ENCODE results near the gene CD99L2.
A peak's percentile ranks its signal among the peaks of the same experiment; 100 is the strongest.

Gene CD99L2

DNA sequence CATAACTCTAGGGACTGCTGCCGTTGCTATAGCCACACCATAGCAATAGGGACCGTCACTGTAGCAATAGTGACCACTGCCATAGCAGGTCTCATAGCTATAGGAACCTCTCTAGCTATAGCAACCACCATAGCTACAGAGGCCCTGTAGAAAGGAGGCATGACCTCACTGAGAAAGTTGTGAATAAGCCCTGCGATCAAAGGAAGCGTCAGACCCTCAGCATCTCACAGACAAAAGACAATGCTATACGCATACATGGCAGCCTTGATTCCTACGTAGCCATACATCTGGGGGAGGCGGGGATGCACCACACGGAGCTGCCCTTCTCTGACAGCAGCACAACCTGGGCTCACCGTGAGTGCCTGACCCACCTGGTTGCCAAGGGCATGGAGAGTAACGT, 116.8 kb downstream of the CD99L2 start:
- no peak for DNase-seq (ENCODE audit: low spot score)

DNA sequence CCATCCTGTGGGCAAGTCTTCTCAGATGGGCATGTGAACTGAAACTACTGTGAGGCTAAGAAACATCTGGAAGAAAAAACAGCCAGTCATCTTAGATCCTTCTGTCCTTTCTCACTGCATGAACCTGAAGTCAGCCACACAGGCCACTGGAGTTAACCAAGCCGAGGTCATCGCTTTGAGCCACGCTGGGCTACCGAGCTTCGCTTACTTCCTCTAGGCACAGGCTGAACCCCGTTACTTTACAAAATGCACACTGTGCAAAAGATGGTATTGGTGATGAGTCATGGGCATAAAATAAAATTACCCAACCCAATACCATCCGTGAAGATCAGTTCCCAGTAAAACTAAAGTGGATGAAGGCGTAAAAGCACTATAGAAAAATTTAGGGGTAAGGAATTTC, 119.1 kb downstream of the CD99L2 start:
- DNase-seq (ENCODE audit: low spot score): no peak

DNA sequence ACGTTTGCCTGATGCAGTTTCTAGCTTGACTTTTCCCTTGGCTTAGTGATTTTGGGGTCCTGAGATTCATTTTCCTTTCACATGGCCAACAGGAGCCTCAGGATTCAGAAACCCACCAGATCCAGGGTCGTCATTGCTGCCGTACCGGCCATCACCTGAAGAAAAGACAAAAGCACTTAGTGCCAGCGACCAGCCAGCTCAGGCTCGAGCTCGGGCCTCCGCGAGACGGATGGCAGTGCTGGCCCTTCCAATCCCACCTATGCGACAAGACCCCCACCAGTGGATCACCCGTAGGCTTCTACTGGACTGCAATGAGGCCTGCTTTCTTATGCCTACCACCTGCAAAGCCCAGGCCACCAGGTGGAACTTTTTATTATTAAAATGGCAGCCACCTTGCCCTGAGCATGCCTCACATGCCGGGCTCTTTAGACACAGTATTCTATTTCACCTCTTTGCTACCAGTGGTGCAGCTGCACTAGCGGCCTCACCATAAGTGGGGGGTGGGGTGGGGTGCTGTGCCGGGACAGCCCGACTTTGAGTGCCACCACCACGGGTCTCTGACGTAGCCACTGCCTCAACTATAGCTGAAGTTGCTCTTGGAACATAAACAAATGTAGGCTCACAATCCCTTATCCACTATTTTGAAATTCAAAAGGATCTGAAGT, 121.0 kb downstream of the CD99L2 start:
- DNase-seq (ENCODE audit: low spot score): no peak

DNA sequence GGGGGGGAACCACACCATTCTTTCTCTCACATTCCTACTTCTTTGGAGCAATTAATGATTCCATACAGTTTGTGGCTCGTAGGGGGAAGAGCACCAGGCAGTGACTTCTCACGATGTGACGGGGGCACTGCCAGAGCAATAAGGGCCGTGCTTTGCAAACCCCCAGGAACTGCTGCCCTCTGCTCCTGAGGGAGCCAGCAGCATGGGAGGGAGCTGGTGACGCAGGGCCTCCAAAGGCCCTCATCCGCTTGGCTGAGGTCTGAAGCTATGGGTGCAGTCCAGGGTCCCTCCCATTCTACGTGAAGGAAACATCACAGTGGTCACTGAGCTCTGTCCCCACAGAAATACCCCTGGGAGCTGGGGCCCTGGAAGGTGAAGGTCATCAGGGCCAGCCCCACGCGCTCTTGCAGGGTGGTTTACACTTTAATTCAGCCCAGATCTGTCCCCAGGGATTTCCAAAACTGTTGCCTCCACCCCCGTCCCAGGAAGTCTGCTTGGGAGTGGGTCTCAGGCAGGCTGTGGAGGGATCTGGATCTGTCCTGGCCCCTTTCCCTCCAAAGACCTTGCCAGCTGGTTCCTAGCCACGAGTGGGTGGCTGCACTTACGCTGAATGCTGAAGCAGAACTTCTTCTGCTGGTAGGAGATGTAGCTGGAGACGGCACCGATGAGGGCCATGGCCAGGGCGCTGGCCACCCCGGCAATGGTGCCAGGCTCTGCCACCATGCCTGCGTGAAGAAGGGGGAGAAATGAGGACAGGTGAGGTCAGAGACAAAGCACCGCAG, 122.7 kb downstream of the CD99L2 start:
- no peak for DNase-seq (ENCODE audit: low spot score)

DNA sequence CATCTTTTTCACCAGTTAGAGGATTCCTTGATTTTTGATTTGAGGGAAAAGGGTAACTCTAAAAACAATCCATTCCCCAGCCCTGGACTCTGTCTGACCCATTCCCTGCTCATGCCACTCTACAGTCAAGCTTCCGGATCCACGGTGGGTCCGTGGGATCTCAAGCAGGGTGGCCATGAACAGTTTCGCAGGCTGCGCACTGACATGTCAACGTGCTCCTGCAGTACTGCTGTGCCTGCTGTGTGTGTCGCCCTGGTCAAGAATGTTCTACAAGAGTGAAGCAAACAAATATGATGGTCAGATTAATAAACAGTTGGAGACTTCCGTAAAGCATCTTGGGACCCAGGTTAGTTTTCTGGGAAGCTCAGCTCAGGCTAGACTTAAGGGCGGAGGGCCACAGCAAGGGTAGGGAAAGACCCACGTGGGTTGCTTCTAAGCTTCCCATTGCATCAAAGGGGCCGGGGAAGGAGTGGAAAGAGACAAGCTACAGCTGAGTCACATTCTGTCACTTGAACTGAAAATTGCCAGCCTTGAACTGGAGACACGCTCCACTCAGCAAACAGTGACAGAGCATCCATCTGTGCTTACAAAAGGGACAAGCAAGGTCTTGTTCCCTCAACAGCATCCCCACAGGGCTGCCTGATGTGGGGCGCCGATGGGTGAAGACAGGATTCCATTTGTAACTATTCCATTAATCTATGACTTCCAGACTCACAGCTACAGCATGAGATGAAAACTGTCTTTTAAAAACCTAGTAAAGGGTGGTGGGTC, 123.5 kb downstream of the CD99L2 start:
- DNase-seq (ENCODE audit: low spot score): no peak

DNA sequence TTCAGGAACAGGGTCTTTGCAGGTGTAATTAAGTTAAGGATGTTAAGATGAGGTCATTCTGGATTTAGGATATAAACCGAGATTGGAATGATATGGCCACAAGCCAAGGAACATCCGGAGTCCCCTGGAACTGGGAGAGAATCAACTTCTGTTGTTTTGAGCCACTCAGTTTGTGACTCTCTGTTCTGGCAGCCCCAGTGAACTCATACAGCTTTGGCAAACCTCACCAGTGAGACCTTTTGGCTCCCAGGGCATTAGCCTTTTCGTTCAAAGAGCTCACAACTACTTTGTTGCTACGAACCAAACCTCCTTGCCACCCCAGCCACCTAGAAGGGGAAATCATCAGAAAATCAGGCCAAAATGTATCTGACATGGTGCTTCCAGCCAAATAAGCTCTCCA, 124.8 kb downstream of the CD99L2 start:
- DNase-seq (ENCODE audit: low spot score): no peak

GRCh38 chrX:150773117-150773516, 125.4 kb downstream of the CD99L2 start:
- DNase-seq (ENCODE audit: low spot score): no peak

DNA sequence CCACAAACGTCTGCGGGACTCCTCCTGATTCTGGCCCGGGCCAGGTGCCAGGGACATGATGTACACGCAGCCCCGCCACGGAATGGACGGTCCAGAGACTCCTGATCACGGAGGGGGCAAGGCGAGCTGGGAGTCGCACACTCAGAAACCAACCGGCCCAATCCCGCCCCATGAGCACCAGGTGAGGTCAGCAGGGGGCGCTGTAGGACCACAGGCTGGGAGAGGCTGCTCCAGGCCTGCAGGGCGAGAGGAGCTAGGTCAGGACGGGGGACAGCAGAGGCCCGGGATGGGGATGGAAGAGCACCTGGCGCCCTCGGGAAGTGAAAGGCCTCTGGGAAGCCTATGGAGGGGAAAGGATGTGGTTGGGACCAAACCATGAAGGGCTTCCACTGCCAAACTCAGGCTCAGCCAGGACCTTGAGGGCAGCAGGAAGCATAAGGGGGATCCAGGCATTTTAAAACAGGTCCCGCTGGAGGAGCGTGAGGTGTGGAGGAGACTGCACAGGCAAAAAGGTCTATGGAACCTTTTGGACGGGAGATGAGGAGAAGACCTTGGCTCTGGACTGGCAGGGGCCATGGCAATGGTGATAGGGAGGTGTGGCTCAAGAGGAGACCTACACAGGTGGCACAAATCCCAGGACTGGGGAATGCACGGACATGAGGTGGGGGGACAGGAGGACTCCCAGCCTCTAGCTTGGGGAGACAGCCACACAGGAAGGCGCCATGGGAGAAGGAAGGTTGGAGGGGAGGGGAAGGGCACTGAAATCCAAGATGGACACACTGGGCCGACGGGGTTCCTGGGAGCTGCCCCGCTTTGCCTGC, 126.1 kb downstream of the CD99L2 start:
- DNase-seq (ENCODE audit: low spot score): peak; percentile 66

DNA sequence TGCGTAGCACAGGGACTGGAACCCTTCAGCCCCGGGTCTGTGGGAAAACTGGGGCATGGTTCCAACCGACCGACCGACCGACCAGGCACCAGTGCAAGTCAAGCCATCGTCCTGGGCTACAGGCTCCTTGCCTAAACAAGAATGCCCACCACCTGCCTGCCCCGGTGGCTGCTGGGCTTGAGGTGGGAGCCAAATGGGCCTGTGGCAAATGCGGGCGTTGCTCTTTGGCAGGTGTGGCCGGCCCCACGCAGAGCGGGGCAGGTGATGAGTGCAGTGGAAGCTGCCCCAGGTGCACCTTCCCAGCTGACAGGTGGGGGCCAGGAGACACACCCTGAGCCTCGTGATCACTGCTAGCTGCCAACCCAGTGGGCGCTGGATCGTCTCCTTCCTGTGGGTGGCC, 127.4 kb downstream of the CD99L2 start:
- DNase-seq (ENCODE audit: low spot score): no peak

- DNase-seq (ENCODE audit: low spot score): no peak
These were observed 127.8 kb downstream of the CD99L2 start for GRCh38 chrX:150770623-150771022.

DNA sequence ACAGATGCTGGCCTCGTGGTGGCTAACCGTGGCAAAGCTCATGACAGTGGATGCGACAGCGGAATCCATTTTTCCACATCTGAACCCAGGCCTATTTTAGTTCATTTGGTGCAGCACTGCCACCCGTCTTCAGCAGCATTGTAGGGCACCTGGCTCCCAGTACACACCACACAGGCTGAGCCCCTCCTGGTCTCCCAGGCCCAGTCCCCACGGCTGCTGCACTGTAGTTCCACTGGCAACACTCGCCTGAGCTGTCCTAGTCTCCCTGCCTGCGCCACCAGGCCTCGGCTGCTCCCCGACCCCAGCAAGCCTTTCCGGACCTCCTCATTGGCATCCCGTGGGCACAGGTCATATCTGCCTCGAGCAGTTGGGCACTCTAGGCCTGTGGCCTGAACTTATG, 129.1 kb downstream of the CD99L2 start:
- no peak for DNase-seq (ENCODE audit: low spot score)

DNA sequence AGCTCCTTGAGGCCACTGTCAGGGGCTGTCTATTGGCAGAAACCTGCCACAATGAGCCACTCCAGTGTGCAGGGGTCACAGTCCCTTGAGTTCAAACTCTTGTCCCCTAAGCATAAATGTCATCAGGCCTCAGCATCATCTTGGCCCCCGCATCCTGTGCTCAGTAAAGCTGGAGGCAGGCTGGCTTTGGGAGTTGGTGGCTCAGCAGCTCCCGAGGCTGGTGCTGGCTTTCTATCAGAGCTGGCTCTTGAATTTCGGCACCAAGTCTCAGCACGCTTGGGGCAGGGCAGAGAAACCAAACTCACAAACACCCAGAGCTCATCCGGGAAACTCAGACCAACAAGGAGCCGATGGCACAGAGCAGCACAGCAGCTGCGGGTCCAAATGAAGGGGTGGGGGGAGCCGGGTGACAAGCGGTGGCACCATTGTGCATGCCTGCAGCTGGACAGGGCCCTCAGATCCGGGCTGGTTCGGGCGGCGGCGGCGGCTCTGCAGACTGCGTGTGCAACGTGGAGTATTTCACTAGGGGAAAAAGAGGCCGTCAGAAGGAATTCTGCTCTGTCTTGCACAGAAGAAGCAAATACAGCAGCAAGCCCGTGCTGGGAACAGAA, 129.8 kb downstream of the CD99L2 start:
- DNase-seq (ENCODE audit: low spot score): no peak

DNA sequence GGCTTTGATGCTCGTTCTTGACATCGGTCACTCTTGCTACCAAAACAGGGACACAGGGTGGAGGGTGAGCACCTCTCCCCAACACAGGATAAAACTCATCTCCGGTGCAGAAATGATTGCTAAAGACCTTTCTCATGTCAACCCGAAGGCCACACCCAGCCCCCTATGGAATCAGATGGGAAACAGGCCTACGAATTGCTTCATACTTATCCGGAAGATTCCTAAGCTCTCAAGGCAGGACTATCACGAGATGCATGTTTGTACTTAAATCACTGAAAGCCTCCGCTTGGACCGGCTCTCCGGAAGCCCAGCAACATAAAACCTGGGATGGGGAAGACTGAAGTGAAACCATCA, 130.4 kb downstream of the CD99L2 start:
- no peak for DNase-seq (ENCODE audit: low spot score)

DNA sequence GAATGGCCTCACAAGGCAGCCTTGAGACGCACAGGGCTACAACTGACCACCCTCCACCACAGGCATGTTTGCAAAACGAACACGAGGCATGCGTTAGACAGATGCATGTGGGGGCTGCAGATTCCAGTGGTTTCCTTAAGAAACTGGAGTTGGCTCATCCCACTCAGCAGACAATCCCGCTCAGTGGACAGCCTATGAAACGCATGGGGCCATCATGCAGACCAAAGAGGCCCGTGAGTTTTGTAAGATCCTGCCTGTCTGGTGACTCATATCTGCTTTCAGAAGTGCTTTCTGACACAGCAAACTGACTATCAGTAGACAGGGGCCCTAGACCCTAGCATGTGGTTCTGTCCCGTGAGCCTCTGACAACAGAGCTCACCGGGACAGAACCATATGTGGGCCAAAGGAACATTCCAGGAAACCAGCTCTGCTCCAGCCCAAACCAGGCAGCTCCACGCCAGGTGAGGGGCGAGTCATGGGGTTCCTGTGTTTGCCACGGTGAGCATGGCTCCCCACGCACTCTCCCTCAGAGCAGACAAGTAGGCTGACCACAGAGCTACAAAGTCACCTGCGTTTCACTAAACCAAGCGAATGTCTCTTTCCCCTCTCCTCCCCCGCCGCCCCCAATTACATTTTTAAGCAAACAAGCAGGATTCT, 130.9 kb downstream of the CD99L2 start:
- no peak for DNase-seq (ENCODE audit: low spot score)

- peak; percentile 25 for DNase-seq (ENCODE audit: low spot score)
These were observed 131.4 kb downstream of the CD99L2 start for GRCh38 chrX:150767045-150767395.

- DNase-seq (ENCODE audit: low spot score): no peak
These were observed 132.0 kb downstream of the CD99L2 start for GRCh38 chrX:150766351-150767044.

DNA sequence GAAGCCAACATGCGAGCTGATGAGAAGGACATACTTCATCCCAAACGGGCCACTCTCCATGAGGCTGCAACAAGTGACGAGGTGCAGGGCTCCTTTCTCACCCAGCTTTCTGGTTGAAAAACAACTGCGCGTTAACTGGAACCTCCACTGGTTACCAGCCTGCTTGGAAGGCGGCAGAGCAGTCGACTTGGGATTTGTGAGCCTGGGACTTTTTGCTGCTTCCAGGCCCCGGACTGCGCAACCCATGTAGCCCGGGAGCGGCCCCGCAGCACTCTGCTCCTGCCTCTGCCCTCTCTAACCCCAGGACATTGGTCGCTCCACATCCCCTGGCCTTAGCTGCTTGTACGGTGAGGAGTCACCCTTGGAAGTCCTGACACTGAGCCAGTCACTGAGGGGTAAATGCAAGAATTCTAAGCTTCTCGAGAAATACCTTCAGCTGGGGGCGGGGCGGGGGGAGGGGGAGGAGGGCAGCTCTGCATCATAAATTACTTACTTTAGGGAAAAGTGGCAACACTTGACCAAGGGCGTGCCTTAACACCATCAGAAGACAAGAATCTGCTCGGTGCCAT, 132.6 kb downstream of the CD99L2 start:
- no peak for DNase-seq (ENCODE audit: low spot score)

DNA sequence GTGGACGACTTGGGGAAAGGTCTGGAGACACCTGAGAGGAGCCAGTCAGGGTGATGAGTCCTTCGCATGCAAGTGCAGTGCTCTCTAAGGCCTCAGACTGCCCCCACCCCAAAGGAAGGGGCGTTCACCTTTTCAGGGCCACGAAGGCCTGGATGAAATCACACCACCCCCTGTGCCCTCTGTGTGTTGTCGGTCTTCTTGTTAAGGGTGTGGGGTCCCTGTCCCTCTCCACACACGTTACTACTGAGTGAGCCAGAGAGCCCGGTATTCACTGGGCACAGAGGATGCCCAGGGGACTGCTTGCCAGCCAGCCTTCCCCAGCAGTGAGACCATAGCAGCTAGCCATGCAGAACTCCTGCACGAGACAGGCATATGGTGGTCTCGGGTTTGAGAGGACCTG, 133.2 kb downstream of the CD99L2 start:
- DNase-seq (ENCODE audit: low spot score): no peak

DNA sequence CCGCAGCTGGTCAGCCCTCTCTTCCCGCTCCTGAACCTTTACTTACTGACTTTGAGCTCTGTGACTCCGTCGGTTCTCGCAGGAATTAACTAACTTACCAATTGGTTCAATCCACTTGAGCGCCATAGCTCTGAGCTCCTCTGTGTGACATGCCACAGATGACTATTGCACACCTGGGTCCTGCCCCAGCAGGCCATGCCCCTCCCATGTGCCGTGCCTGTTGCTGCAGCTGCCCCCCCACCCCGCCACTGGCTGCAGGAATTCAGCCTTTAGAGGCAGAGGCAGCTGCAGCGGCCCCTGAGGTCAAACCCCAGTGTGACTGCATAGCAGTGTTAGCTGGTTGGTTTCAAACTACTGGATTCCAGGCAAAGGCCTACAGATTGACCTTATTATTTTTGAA, 134.7 kb downstream of the CD99L2 start:
- no peak for DNase-seq (ENCODE audit: low spot score)

- no peak for DNase-seq (ENCODE audit: low spot score)
These were observed 135.1 kb downstream of the CD99L2 start for GRCh38 chrX:150763303-150763797.

All from hematopoietic multipotent progenitor cell treated with erythropoietin and hydrocortisone succinate and interleukin-3 and kit ligand, for 17 days (in vitro differentiated cells).